BE2C (cell line): ENCODE results near the gene IGSF21.

Experiments
- DNase-seq: peaks from one replicate; pipeline ENCODE4 v3.0.0-alpha.2; 2020
- H3K27me3 ChIP-seq: fragments of 250-450 bp; sonication (Bioruptor Pico); 2 replicates; pipeline ENCODE4 v1.5.1; 2020; ENCODE audit warnings: mild to moderate bottlenecking
- H3K36me3 ChIP-seq: fragments of 250-450 bp; sonication (Bioruptor Pico); 2 replicates; pipeline ENCODE4 v1.5.1; 2020; ENCODE audit warnings: mild to moderate bottlenecking
- H3K4me1 ChIP-seq: fragments of 250-450 bp; sonication (Bioruptor Pico); 2 replicates; pipeline ENCODE4 v1.5.1; 2020
- H3K4me3 ChIP-seq: 2 replicates; pipeline ENCODE4 v1.5.1; 2011; ENCODE audit warnings: low read depth, low read length
- H3K9me3 ChIP-seq: fragments of 250-450 bp; sonication (Bioruptor Pico); 2 replicates; pipeline ENCODE4 v1.5.1; 2020
- CTCF ChIP-seq: IDR thresholded peaks from 2 replicates; pipeline ENCODE4 v1.5.1; 2012; ENCODE audit warnings: mild to moderate bottlenecking, low read depth, low read length

IGSF21 gene

GRCh38 chr1:18348354-18348753 is 240.8 kb downstream of the IGSF21 start:
- H3K4me3 ChIP-seq = no peak overlapping the region
- no peaks in the 10 kb centered on the region for H3K9me3 ChIP-seq
- DNase-seq = no peak
- H3K4me1 ChIP-seq = peaks cover 6% of the 10 kb centered on the region
- no peaks in the 10 kb centered on the region for H3K36me3 ChIP-seq
- no peak for TF ChIP-seq CTCF
- H3K27me3 ChIP-seq = no peaks in the 10 kb centered on the region

- H3K4me1 ChIP-seq = no peaks in the 10 kb centered on the region
- no peak for DNase-seq
These were observed 243.1 kb downstream of the IGSF21 start for GRCh38 chr1:18350747-18351146.

GRCh38 chr1:18351735-18352134 is 244.1 kb downstream of the IGSF21 start:
- Histone ChIP-seq H3K27me3 (no peaks in the 10 kb centered on the region), H3K9me3 (no peaks in the 10 kb centered on the region), H3K4me1 (no peaks in the 10 kb centered on the region), H3K4me3 (no peak overlapping the region), H3K36me3 (no peaks in the 10 kb centered on the region)
- no peak for DNase-seq
- no peak for TF ChIP-seq CTCF

More at GRCh38 chr1:18350747-18351146, 243.1 kb downstream of the IGSF21 start:
- Histone ChIP-seq H3K36me3 (no peaks in the 10 kb centered on the region), H3K27me3 (no peaks in the 10 kb centered on the region), H3K4me3 (no peak overlapping the region), H3K9me3 (no peaks in the 10 kb centered on the region)
- no peak for TF ChIP-seq CTCF

- DNase-seq = no peak
- Histone ChIP-seq H3K4me1 (no peaks in the 10 kb centered on the region), H3K4me3 (no peak overlapping the region), H3K36me3 (no peaks in the 10 kb centered on the region), H3K9me3 (no peaks in the 10 kb centered on the region), H3K27me3 (no peaks in the 10 kb centered on the region)
- no peak for TF ChIP-seq CTCF
These were observed 245.2 kb downstream of the IGSF21 start for GRCh38 chr1:18352636-18353265.

GRCh38 chr1:18353528-18353927 is 245.9 kb downstream of the IGSF21 start:
- no peak for TF ChIP-seq CTCF
- no peaks in the 10 kb centered on the region for H3K27me3 ChIP-seq

GRCh38 chr1:18353992-18354391 is 246.4 kb downstream of the IGSF21 start:
- H3K36me3 ChIP-seq = no peaks in the 10 kb centered on the region
- DNase-seq = no peak
- TF ChIP-seq CTCF = no peak
- no peak overlapping the region for H3K4me3 ChIP-seq
- H3K27me3 ChIP-seq = no peaks in the 10 kb centered on the region
- no peaks in the 10 kb centered on the region for H3K4me1 ChIP-seq
- no peaks in the 10 kb centered on the region for H3K9me3 ChIP-seq

More at GRCh38 chr1:18353528-18353927, 245.9 kb downstream of the IGSF21 start:
- Histone ChIP-seq H3K4me3 (no peak overlapping the region), H3K9me3 (no peaks in the 10 kb centered on the region), H3K36me3 (no peaks in the 10 kb centered on the region), H3K4me1 (no peaks in the 10 kb centered on the region)
- no peak for DNase-seq
